ENCODE results near the gene SUSD1. TPM values are rescaled to one million over a fixed set of nuclear protein-coding genes. Genes with fewer than 3 reads are reported as not detected.

Gene SUSD1
- total RNA-seq, 6 donors from 2014 or later = 15.5 to 29.5 (median 20.4) TPM

- no peak for DNase-seq
- Histone ChIP-seq H3K9me3 (no peaks in the 10 kb centered on the region), H3K4me1 (peaks cover 13 to 18% (median 15%) of the 10 kb centered on the region in 4 donors), H3K27me3 (no peaks in the 10 kb centered on the region), H3K27ac (peak overlapping the region in 2 of 4 donors; percentile 34 to 67), H3K4me3 (no peak overlapping the region), H3K36me3 (no peaks in the 10 kb centered on the region)
- ATAC-seq (ENCODE audit: low FRiP score in 2 of 2) = no peak
- 84 to 87% methylated on average over 3 of the region's 3 CpGs for WGBS, 2 donors
- TF ChIP-seq EP300 (IDR thresholded peaks at IDR 0.05) = no peak
- no peak for TF ChIP-seq CTCF (IDR thresholded peaks at IDR 0.05)
- no peak for TF ChIP-seq POLR2A (IDR thresholded peaks at IDR 0.05)
- TF ChIP-seq POLR2AphosphoS5 (IDR thresholded peaks at IDR 0.05) = no peak
These were observed 161.8 kb downstream of the SUSD1 start for GRCh38 chr9:112013266-112013665.

DNA sequence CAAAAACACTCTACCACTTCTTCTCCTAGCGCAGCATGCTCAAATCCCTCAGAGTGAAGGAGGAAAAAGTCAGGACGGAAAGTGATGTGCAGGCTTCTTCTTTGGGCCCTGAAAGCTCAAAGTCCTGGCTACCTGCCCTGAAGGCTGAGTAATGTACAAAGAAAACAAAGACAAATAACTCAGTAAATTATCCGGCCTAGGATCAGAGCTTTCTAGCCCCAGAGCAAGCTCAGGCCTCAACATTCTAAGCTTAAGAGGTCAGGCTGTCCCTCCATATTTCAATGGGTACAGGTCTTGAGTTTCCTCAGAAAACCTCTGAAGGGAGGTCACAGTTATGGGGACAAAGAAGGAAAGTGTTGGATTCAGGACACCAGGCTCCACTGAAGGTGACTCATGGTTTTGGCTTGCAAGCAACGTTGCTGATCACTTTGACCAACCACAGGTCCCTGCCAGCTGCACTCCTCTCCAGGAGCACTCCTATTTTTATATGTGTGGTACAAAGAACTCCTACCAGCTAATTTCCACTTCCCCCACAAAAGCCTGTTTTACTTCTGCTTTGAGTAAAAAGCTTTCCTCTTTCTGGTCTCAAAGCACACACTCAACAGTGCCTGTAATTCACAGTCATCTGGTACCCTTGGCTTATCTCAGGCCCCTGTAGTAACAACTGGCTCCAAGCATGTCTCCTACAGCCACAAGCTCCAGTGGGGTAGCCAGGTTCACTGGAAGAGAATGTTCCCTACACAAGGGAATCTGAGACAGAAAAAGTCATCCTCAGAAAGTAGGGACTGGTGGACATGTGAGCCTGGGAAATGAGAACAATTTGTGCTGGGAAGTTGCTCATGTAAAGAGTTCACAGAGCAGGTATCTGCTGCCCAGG lies 162.8 kb downstream of the SUSD1 start:
- Histone ChIP-seq H3K27ac (peak overlapping the region; percentile 34 to 67 (median 40)), H3K4me3 (no peak overlapping the region), H3K27me3 (no peaks in the 10 kb centered on the region), H3K4me1 (peaks cover 13 to 18% (median 15%) of the 10 kb centered on the region in 4 donors), H3K9me3 (no peaks in the 10 kb centered on the region), H3K36me3 (no peaks in the 10 kb centered on the region)
- ATAC-seq (ENCODE audit: low FRiP score in 2 of 2) (peak; percentile 75 to 92), DNase-seq (peak in 1 of 2 donors; percentile 79)
- TF ChIP-seq POLR2AphosphoS5 (IDR thresholded peaks at IDR 0.05) (no peak), EP300 (IDR thresholded peaks at IDR 0.05) (no peak), CTCF (IDR thresholded peaks at IDR 0.05) (no peak), POLR2A (IDR thresholded peaks at IDR 0.05) (no peak)
- 46 to 53% methylated on average over 4 of the region's 4 CpGs for WGBS, 2 donors

GRCh38 chr9:112011051-112011620 lies 164.0 kb downstream of the SUSD1 start:
- Histone ChIP-seq H3K27ac (no peak overlapping the region), H3K9me3 (no peaks in the 10 kb centered on the region), H3K4me1 (peaks cover 13 to 18% (median 16%) of the 10 kb centered on the region in 4 donors), H3K4me3 (no peak overlapping the region), H3K27me3 (no peaks in the 10 kb centered on the region), H3K36me3 (no peaks in the 10 kb centered on the region)
- TF ChIP-seq POLR2AphosphoS5 (IDR thresholded peaks at IDR 0.05) (no peak), EP300 (IDR thresholded peaks at IDR 0.05) (no peak)
- ATAC-seq (ENCODE audit: low FRiP score in 2 of 2) (no peak), DNase-seq (no peak)
- 96% methylated on average over 3 of the region's 3 CpGs for WGBS, 2 donors

DNA sequence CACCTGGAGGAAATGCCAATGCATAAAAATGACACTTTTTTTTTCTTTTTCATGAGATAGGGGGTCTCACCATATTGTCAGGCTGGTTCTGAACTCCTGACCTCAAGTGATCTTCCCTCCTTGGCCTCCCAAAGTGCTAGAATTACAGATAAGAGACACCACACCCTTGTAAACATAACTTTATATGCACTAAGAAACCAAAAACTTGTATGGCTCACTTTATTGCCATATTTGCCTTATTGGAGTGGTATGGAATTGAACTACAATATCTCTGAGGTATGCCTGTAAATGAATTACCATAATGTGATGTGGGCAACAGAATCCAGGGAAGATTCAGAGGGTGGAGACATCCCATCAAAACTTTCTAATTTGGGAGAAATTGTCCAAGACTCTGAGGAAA lies 164.6 kb downstream of the SUSD1 start:
- TF ChIP-seq CTCF (IDR thresholded peaks at IDR 0.05) (no peak), EP300 (IDR thresholded peaks at IDR 0.05) (no peak), POLR2A (IDR thresholded peaks at IDR 0.05) (no peak), POLR2AphosphoS5 (IDR thresholded peaks at IDR 0.05) (no peak)
- Histone ChIP-seq H3K4me1 (peaks cover 13 to 18% (median 16%) of the 10 kb centered on the region in 4 donors), H3K27me3 (no peaks in the 10 kb centered on the region), H3K4me3 (no peak overlapping the region), H3K36me3 (no peaks in the 10 kb centered on the region), H3K9me3 (no peaks in the 10 kb centered on the region), H3K27ac (no peak overlapping the region)
- DNase-seq = no peak
- no peak for ATAC-seq (ENCODE audit: low FRiP score in 2 of 2)

GRCh38 chr9:112009656-112010055 lies 165.4 kb downstream of the SUSD1 start:
- peaks cover 13 to 18% (median 16%) of the 10 kb centered on the region in 4 donors for H3K4me1 ChIP-seq
- H3K27ac ChIP-seq = no peak overlapping the region
- no peaks in the 10 kb centered on the region for H3K36me3 ChIP-seq
- no peaks in the 10 kb centered on the region for H3K27me3 ChIP-seq
- no peak overlapping the region for H3K4me3 ChIP-seq
- TF ChIP-seq POLR2A (IDR thresholded peaks at IDR 0.05) (no peak), POLR2AphosphoS5 (IDR thresholded peaks at IDR 0.05) (no peak), EP300 (IDR thresholded peaks at IDR 0.05) (no peak), CTCF (IDR thresholded peaks at IDR 0.05) (no peak)
- WGBS, 2 donors = 80 to 83% methylated on average over 3 of the region's 3 CpGs
- H3K9me3 ChIP-seq = no peaks in the 10 kb centered on the region
- no peak for ATAC-seq (ENCODE audit: low FRiP score in 2 of 2)
- DNase-seq = no peak

Data from upper lobe of left lung (tissue), 6 donors.